HG02588 (cell line): ENCODE measurements around the gene NAP1L5.

Experiments
- ATAC-seq: cut with Tn5 transposase; IDR thresholded peaks from one replicate; pipeline ENCODE4 v1.9.1; 2021; ENCODE audit warnings: mild to moderate bottlenecking, moderate library complexity; ENCODE audit not compliant: unreplicated experiment

NAP1L5 gene

GRCh38 chr4:88661739-88662138 is 35.9 kb downstream of the NAP1L5 start:
- ATAC-seq = no peak

- no peak for ATAC-seq
Measured at GRCh38 chr4:88660446-88661294, 37.0 kb downstream of the NAP1L5 start.

GRCh38 chr4:88659890-88660208 is 37.8 kb downstream of the NAP1L5 start:
- no peak for ATAC-seq

GRCh38 chr4:88659055-88659889 is 38.4 kb downstream of the NAP1L5 start:
- peak; percentile 80 for ATAC-seq

- no peak for ATAC-seq
Measured at GRCh38 chr4:88655226-88655625, 42.4 kb downstream of the NAP1L5 start.

- no peak for ATAC-seq
Measured at GRCh38 chr4:88653371-88653946, 44.2 kb downstream of the NAP1L5 start.

- no peak for ATAC-seq
Measured at GRCh38 chr4:88649716-88650115, 47.9 kb downstream of the NAP1L5 start.

GRCh38 chr4:88646528-88647280 is 50.9 kb downstream of the NAP1L5 start:
- ATAC-seq = no peak

GRCh38 chr4:88645994-88646393 is 51.6 kb downstream of the NAP1L5 start:
- ATAC-seq = no peak
